Neural cell (in vitro differentiated cells): ENCODE results near the gene SEPTIN5. TPM values are rescaled to one million over a fixed set of nuclear protein-coding genes. Genes with fewer than 3 reads are reported as not detected.

ENCODE experiments used
- H2AFZ ChIP-seq: fragments of 200-600, 300-800 bp; sonication (generic), shearing (Covaris generic); 2 replicates; pipeline ENCODE4 v1.6.0; 2014; ENCODE audit warnings: low read depth, mild to moderate bottlenecking, antibody characterized with exemption, low read length, moderate library complexity
- H3F3A ChIP-seq: fragments of 200-600 bp; shearing (Covaris generic); 2 replicates; pipeline ENCODE4 v1.6.1; 2016; ENCODE audit warnings: mild to moderate bottlenecking, moderate library complexity, mixed read lengths, antibody characterized with exemption, low read length; ENCODE audit not compliant: insufficient read depth, poor library complexity, severe bottlenecking
- H3K27ac ChIP-seq: fragments of 200-600, 300-800 bp; sonication (generic), shearing (Covaris generic); 2 replicates; pipeline ENCODE4 v1.5.1; 2014; ENCODE audit warnings: mild to moderate bottlenecking, low read length, moderate library complexity
- H3K27me3 ChIP-seq: fragments of 300-800, 200-600 bp; sonication (generic), shearing (Covaris generic); 2 replicates; pipeline ENCODE4 v1.6.0; 2014; ENCODE audit warnings: mild to moderate bottlenecking, low read depth, low read length, moderate library complexity; ENCODE audit not compliant: insufficient read depth
- H3K36me3 ChIP-seq: fragments of 300-800, 200-600 bp; sonication (generic), shearing (Covaris generic); 2 replicates; pipeline ENCODE4 v1.5.1; 2014; ENCODE audit warnings: mild to moderate bottlenecking, antibody characterized with exemption, low read length, moderate library complexity; ENCODE audit not compliant: insufficient read depth
- H3K4me2 ChIP-seq: fragments of 300-800, 200-600 bp; sonication (generic), shearing (Covaris generic); 2 replicates; pipeline ENCODE4 v1.6.0; 2014; ENCODE audit warnings: mild to moderate bottlenecking, low read length
- H3K4me3 ChIP-seq: fragments of 300-800, 200-600 bp; sonication (generic), shearing (Covaris generic); 2 replicates; pipeline ENCODE4 v1.5.1; 2014; ENCODE audit warnings: mild to moderate bottlenecking, low read length, moderate library complexity
- H3K79me2 ChIP-seq: fragments of 200-600 bp; shearing (Covaris generic); replicated peaks from 2 replicates; pipeline ENCODE4 v1.6.0; 2014; ENCODE audit warnings: mild to moderate bottlenecking, low read length, moderate library complexity; ENCODE audit not compliant: insufficient read depth
- H3K9ac ChIP-seq: fragments of 300-800, 200-600 bp; sonication (generic), shearing (Covaris generic); 2 replicates; pipeline ENCODE4 v1.6.1; 2016; ENCODE audit warnings: mild to moderate bottlenecking, low read length, mixed read lengths
- H3K9me2 ChIP-seq: fragments of 200-600 bp; shearing (Covaris generic); 2 replicates; pipeline ENCODE4 v1.6.1; 2016; ENCODE audit warnings: mild to moderate bottlenecking, low read length, mixed read lengths; ENCODE audit not compliant: insufficient read depth
- H3K9me3 ChIP-seq: fragments of 200-600, 300-800 bp; sonication (generic), shearing (Covaris generic); 2 replicates; pipeline ENCODE4 v1.6.1; 2016; ENCODE audit warnings: mild to moderate bottlenecking, mixed run types, low read length, moderate library complexity, mixed read lengths
- H4K20me1 ChIP-seq: fragments of 200-600 bp; shearing (Covaris generic); 2 replicates; pipeline ENCODE4 v1.6.1; 2016; ENCODE audit warnings: mild to moderate bottlenecking, mixed run types; ENCODE audit not compliant: insufficient read depth
- CTCF ChIP-seq: fragments of 450-650 bp; IDR thresholded peaks from 2 replicates; pipeline ENCODE4 v1.5.1; 2014; ENCODE audit warnings: antibody characterized with exemption, mild to moderate bottlenecking, moderate library complexity; ENCODE audit not compliant: poor library complexity, severe bottlenecking
- EP300 ChIP-seq: fragments of 450-650 bp; conservative IDR thresholded peaks from 2 replicates; pipeline ENCODE4 v1.6.1; 2014; ENCODE audit warnings: antibody characterized with exemption, mild to moderate bottlenecking, moderate library complexity; ENCODE audit not compliant: poor library complexity, severe bottlenecking
- EZH2 ChIP-seq: fragments of 200-600, 300-800 bp; shearing (Covaris generic), sonication (generic); IDR thresholded peaks from 2 replicates; pipeline ENCODE4 v1.6.1; 2014; ENCODE audit warnings: antibody characterized with exemption, low read length, borderline replicate concordance, mild to moderate bottlenecking; ENCODE audit not compliant: insufficient read depth, poor library complexity, severe bottlenecking
- MXI1 ChIP-seq: fragments of 450-650 bp; conservative IDR thresholded peaks from 2 replicates; pipeline ENCODE4 v1.6.1; 2014; ENCODE audit warnings: antibody characterized with exemption, mild to moderate bottlenecking; ENCODE audit not compliant: poor library complexity, severe bottlenecking
- POLR2AphosphoS5 ChIP-seq: IDR thresholded peaks from 2 replicates; pipeline ENCODE4 v1.6.1; 2012
- RAD21 ChIP-seq: fragments of 450-650 bp; conservative IDR thresholded peaks from 2 replicates; pipeline ENCODE4 v1.6.1; 2014; ENCODE audit warnings: antibody characterized with exemption, mild to moderate bottlenecking, moderate library complexity
- REST ChIP-seq: IDR thresholded peaks from 2 replicates; pipeline ENCODE4 v1.6.1; 2012; ENCODE audit warnings: borderline replicate concordance
- SMC3 ChIP-seq: fragments of 450-650 bp; conservative IDR thresholded peaks from 2 replicates; pipeline ENCODE4 v1.6.1; 2014; ENCODE audit warnings: antibody characterized with exemption, mild to moderate bottlenecking, moderate library complexity; ENCODE audit not compliant: poor library complexity
- TAF1 ChIP-seq: IDR thresholded peaks from 2 replicates; pipeline ENCODE4 v1.6.1; 2012; ENCODE audit warnings: low read depth
- polyA plus RNA-seq: library from polyadenylated mRNA; depleted of rRNA; stranded (reverse); fragments of >200 nt; gene quantifications from 2 replicates; pipeline ENCODE4 v1.2.3, GENCODE V29; 2014

SEPTIN5 gene
- polyA plus RNA-seq, 1 donor from 2014 or later, result 166 TPM

- Histone ChIP-seq H3K9ac (no peak overlapping the region), H3K27me3 (no peaks in the 10 kb centered on the region), H3K79me2 (no peaks in the 10 kb centered on the region), H3K4me2 (no peak overlapping the region), H3K4me3 (no peak overlapping the region), H3K9me3 (no peaks in the 10 kb centered on the region), H3F3A (no peaks in the 10 kb centered on the region), H4K20me1 (no peaks in the 10 kb centered on the region), H2AFZ (no peak overlapping the region), H3K36me3 (no peaks in the 10 kb centered on the region), H3K27ac (no peak overlapping the region), H3K9me2 (no peaks in the 10 kb centered on the region)
- TF ChIP-seq EZH2 (no peak), TAF1 (no peak), POLR2AphosphoS5 (no peak), SMC3 (no peak), REST (no peak), EP300 (no peak), CTCF (no peak), MXI1 (no peak), RAD21 (no peak)
Measured at GRCh38 chr22:19667872-19668740, 46.2 kb upstream of the SEPTIN5 start.

- Histone ChIP-seq H3K9me2 (no peaks in the 10 kb centered on the region), H3K9ac (no peak overlapping the region), H3K27ac (no peak overlapping the region), H3K4me3 (no peak overlapping the region), H3K9me3 (no peaks in the 10 kb centered on the region), H4K20me1 (no peaks in the 10 kb centered on the region), H3K79me2 (no peaks in the 10 kb centered on the region), H2AFZ (no peak overlapping the region), H3K27me3 (no peaks in the 10 kb centered on the region), H3K36me3 (no peaks in the 10 kb centered on the region), H3F3A (no peaks in the 10 kb centered on the region), H3K4me2 (no peak overlapping the region)
- TF ChIP-seq SMC3 (no peak), EP300 (no peak), REST (no peak), EZH2 (no peak), RAD21 (no peak), TAF1 (no peak)
Measured at GRCh38 chr22:19668748-19669147, 45.6 kb upstream of the SEPTIN5 start.
